SKM-1 treated with dmso at 0.1 percent for 144 hours (cell line): ENCODE results near the gene PHGDH.
"Not testable (repeated sequence)": the region's sequence is repeated elsewhere in the genome, so short reads cannot be mapped to it uniquely, and the experiment has no call there.

Experiments used
- DNase-seq: peaks from one replicate; lab custom pipeline; 2025; ENCODE audit not compliant: unreplicated experiment; lab: John Stamatoyannopoulos, UW

PHGDH gene

GRCh38 chr1:119762409-119762808, 50.7 kb downstream of the PHGDH start:
- no peak for DNase-seq

GRCh38 chr1:119762953-119763352, 51.2 kb downstream of the PHGDH start:
- DNase-seq = no peak

- no peak for DNase-seq
Measured at GRCh38 chr1:119764220-119764619, 52.5 kb downstream of the PHGDH start.

- DNase-seq = no peak
Measured at GRCh38 chr1:119766374-119766794, 54.6 kb downstream of the PHGDH start.

DNA sequence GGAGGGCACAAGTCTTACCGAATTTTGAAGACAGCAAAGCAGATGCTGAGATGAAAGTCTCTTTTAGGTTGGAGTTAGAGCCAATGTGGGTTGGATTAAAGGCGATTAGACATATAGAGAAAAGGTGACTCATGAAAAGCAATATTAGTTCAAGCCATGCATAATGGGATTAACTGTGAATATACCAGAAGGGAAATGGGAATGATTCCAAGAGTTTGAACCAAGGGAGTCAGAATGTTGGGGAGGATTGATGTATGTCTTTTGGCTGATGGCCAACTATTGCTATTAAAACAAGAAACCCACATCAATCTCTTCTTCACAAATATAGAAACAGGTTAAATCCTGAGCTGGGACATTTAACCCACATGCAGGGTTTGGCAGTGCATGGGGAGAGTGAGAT, 55.8 kb downstream of the PHGDH start:
- no peak for DNase-seq

DNA sequence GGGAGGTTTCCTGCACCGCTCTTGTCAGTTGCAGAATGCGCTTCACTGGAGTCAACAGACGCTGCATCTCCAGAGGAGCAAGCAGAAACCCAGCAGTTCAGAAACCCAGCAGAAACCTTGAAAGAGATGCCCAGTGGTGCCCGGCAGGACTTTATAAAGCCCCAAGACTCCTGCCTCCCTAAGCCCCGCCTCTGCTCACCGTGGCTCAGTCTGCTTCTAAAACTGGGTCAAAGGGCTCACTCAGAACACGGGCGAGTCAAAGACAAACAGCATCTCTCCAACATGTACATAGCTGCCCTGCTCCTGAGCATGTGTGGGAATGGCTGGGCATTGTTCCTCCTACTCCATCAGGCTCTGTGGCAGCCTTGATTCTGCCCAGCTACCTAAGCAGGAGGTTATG, 57.0 kb downstream of the PHGDH start, which contains the start of gene HMGCS2:
Gene HMGCS2, minus strand, starts transcription at position 128 of the 400 bp plus-strand sequence. Its CDS starts 61 bp downstream, at position 67.
- DNase-seq = no peak

DNA sequence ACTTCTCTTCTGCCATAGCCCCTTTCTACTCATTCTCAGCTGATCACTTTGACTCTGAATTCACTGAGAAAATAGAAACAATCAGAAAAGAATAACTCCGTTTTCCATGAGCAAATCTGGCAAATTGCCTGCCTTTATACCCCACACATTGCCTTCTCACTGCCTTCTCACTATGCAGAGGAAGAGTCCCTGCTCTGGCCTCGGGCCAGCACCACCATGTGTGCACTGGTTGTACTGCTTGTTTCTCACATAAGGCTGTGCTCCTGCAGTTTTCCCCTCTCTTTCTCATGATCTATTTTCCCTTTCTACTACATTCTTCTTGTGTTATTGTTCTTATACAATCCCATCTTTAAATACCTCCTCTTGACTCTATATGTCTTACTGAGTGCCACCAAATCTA, 59.3 kb downstream of the PHGDH start:
- no peak for DNase-seq

DNA sequence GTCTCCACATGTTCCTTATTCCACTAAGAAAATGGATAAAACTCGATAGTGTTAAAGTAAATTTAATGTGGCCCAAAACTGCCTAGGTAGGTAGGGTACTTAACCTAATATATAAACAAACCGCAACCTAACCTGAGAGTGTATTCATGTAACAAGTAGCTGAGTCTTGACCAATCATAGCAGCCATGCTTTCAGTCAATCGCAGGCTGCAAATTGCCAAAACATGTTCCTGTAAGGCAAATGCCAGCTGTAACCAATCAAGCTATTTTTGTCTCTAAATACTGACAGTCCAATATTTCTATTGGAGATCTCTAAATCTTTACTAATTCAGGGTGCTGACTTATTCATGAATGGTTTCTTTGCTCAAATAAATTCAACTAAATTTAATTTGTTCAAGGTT, 60.0 kb downstream of the PHGDH start:
- DNase-seq = no peak

GRCh38 chr1:119772298-119772697, 60.6 kb downstream of the PHGDH start:
- DNase-seq = no peak

DNA sequence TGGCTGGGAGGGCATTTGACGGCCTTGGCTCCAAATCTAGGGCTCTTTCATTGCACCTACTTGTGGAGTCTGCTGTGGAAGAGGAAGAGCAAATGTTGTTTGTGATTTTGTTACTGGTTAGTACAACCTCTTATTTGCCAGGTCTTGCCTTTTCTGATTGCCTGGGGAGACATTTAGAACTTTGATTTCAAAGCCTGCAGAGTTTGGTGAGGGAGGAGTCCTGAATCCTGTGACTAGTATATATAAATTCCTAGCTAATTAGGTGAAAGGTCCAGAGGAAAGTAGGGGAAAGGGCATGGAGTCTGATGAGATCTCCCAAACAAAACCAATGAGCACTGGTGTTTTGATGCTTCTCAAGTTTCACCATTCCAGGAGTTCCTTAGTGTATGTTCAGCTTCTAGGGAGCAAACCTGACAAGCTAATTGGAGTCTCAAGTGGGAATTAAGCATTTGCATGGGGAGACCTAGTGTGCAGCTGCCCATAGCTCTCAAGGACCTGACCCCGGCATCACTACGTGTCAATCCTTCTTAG, 62.0 kb downstream of the PHGDH start:
- no peak for DNase-seq

- no peak for DNase-seq
Measured at GRCh38 chr1:119774746-119775490, 63.2 kb downstream of the PHGDH start.

GRCh38 chr1:119778359-119778758, 66.6 kb downstream of the PHGDH start:
- DNase-seq = no peak

GRCh38 chr1:119778886-119779560, 67.3 kb downstream of the PHGDH start:
- no peak for DNase-seq

DNA sequence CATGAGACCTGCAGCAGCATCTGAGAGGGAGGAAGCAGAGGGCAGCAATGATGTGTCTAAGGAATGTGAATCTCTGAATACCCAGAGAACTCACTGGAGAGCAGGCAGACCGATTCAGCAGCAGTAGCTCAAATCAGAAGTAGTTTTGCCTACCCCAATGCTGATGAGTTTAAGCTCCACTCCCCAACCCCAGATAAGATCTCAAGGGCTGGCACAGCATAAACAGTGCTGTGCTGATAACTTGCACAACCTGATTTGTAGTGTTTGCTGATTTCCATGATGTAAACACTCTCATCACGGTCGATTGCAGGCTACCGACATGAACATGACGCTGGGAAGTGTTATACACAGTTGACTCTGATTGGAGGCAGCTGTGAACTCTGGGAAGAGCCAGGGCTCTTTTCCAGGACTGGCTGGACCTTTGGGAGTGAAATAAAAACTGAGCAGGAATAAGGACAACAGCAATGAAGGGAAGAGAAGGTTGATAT, 68.2 kb downstream of the PHGDH start:
- no peak for DNase-seq

DNA sequence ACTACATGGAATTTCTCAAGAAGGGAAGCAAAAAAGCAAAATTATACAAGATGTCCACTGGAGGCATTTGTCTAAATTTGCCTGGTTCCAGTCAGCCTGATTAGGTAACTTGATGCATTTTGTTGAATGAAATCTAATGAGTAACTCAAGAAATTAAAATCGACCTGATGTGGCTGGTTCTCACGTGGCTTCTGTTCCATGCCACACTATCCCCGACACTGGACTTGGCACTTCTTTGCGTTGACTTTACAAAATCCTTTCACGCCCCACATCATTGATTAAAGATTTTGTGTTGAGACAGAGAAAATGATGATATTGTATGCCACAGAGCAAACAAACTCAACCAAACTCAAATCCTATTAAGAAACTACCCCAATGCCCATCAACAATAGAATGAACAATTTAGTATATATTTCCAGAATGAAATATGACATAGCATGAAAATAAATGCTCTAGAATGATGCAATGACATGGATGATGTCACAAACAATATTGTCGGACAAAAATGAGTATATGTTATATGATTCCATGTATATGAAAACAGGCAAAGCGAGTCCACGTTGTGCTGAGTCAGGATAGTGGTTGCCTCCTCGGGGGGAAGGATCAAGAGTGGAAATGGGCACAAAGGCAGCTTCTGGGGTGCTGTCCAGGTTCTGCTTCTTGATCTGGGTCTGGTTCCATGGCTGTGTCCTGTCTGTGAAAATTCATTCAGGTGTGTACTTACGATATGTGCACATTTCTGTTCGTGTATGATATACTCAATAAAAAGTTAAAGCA, 69.9 kb downstream of the PHGDH start:
- no peak for DNase-seq

DNA sequence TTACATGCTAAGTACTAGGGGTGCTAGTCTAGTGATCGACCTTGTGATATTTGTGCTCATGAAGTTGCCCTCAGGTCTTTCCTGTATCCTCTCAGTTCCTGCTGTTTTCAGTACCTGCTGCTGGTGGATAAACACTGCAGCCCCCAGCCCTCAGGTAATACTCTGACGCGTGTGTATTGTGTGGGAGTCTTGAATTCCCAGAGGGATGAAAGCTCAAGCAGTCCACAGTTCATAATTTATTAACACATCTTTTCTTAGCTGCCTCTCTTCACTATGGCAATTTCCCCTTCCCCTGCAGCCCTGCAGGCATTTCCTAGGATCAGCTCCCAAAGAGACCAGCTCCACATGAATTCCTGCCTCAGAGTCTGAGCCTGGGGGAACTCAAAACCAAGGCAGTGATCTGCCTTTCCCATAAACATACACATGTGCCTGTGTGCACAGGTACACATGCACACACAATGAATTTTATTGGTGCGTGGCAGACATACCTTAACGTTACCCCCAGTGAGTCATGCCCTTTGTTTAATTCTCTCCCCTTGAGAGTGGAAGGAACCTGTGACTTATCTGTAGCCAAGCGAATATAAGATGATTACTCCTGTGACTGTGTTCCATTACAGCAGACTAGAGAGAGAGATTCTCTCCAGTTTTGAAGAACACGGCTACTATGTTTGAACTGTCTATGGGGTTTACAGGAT, 71.0 kb downstream of the PHGDH start:
- no peak for DNase-seq

- DNase-seq = peak; percentile 42
Measured at GRCh38 chr1:119783354-119784185, 71.8 kb downstream of the PHGDH start.

- DNase-seq = peak; percentile 28
Measured at GRCh38 chr1:119784191-119784781, 72.6 kb downstream of the PHGDH start.

- DNase-seq = not testable (repeated sequence)
Measured at GRCh38 chr1:119786046-119786445, 74.3 kb downstream of the PHGDH start.
